CD4-positive, CD25-positive, alpha-beta regulatory T cell (primary cell): Measurements from ENCODE around the gene MYO5B. TPM values are rescaled to one million over a fixed set of nuclear protein-coding genes. Genes with fewer than 3 reads are reported as not detected.
A peak's percentile ranks its signal among the peaks of the same experiment; 100 is the strongest.

Source experiments
- ATAC-seq, 2 donors: fragments of 150-1000 bp; cut with Tn5 transposase; one replicate each; pipeline ENCODE4 v1.10.0; 2021; ENCODE audit warnings: low read depth in 2 of 2, moderate number of reproducible peaks in 2 of 2, moderate library complexity in 1 of 2
- DNase-seq, 3 donors: peaks; one replicate each; pipeline versions ENCODE4 v3.0.0 to v3.0.0-alpha.2; 2012 to 2022; ENCODE audit warnings: mixed read lengths in 1 of 3
- H3K27ac ChIP-seq: one replicate; pipeline ENCODE4 v1.7.0; 2013; ENCODE audit warnings: mild to moderate bottlenecking, low read length; ENCODE audit not compliant: insufficient read depth, poor library complexity, severe bottlenecking
- H3K27me3 ChIP-seq: one replicate; pipeline ENCODE4 v1.7.0; 2013; ENCODE audit warnings: low read length; ENCODE audit not compliant: control insufficient read depth, insufficient read depth
- H3K36me3 ChIP-seq: one replicate; pipeline ENCODE4 v1.7.0; 2013; ENCODE audit warnings: mild to moderate bottlenecking, low read length, moderate library complexity; ENCODE audit not compliant: control insufficient read depth, insufficient read depth
- H3K4me1 ChIP-seq: 2 replicates; pipeline ENCODE4 v1.7.0; 2013; ENCODE audit warnings: mild to moderate bottlenecking, low read length; ENCODE audit not compliant: insufficient read depth, control insufficient read depth, poor library complexity, severe bottlenecking
- H3K4me3 ChIP-seq: one replicate; pipeline ENCODE4 v1.7.0; 2013; ENCODE audit warnings: low read depth, mild to moderate bottlenecking, low read length, moderate library complexity
- H3K9me3 ChIP-seq, 2 experiments: 1 replicate in 1 of 2; 2 replicates in 1 of 2; pipeline ENCODE4 v1.7.0; 2013; ENCODE audit warnings: low read length in 2 of 2, mild to moderate bottlenecking in 1 of 2, moderate library complexity in 1 of 2; ENCODE audit not compliant: control insufficient read depth in 2 of 2
- H3K27ac Mint-ChIP-seq, 3 donors: one replicate each; pipeline ENCODE4 v1.8.0; 2020 to 2022; ENCODE audit warnings: mild to moderate bottlenecking in 3 of 3, mixed read lengths in 3 of 3, moderate library complexity in 2 of 3
- H3K27me3 Mint-ChIP-seq: one replicate; pipeline ENCODE4 v1.8.0; 2022; ENCODE audit warnings: mild to moderate bottlenecking, mixed read lengths
- H3K36me3 Mint-ChIP-seq: one replicate; pipeline ENCODE4 v1.8.0; 2020; ENCODE audit warnings: mixed read lengths
- H3K4me1 Mint-ChIP-seq, 4 donors: one replicate each; pipeline ENCODE4 v1.8.0; 2020 to 2022; ENCODE audit warnings: mixed read lengths in 4 of 4, mild to moderate bottlenecking in 1 of 4
- H3K4me3 Mint-ChIP-seq, 4 donors: one replicate each; pipeline ENCODE4 v1.8.0; 2020 to 2022; ENCODE audit warnings: mild to moderate bottlenecking in 4 of 4, mixed read lengths in 4 of 4, moderate library complexity in 3 of 4
- H3K9me3 Mint-ChIP-seq, 7 donors: one replicate each; pipeline ENCODE4 v1.8.0; 2020 to 2022; ENCODE audit warnings: mixed read lengths in 7 of 7, mild to moderate bottlenecking in 3 of 7, moderate library complexity in 2 of 7
- polyA plus RNA-seq, 4 donors: library from polyadenylated mRNA; unstranded; fragments of 300-500 nt; fragmentation: Illumina TruSeq; gene quantifications; one replicate each; pipeline ENCODE4 v1.2.3, GENCODE V29; 2021
- total RNA-seq: library from RNA; stranded (reverse); gene quantifications from one replicate; pipeline ENCODE4 v1.2.3, GENCODE V29; 2022

MYO5B gene
- total and polyA plus RNA-seq, 5 donors from 2014 or later: 0.02 to 0.03 TPM; not detected in 3

GRCh38 chr18:50113726-50114125, 81.2 kb downstream of the MYO5B start:
- H3K4me3 ChIP-seq: no peak overlapping the region
- DNase-seq: no peak
- no peaks in the 10 kb centered on the region for H3K36me3 ChIP-seq
- Mint-ChIP-seq H3K27ac (no peak overlapping the region), H3K36me3 (no peaks in the 10 kb centered on the region), H3K9me3 (no peaks in the 10 kb centered on the region), H3K27me3 (peaks cover 5% of the 10 kb centered on the region), H3K4me3 (no peak overlapping the region), H3K4me1 (no peaks in the 10 kb centered on the region)
- no peak overlapping the region for H3K27ac ChIP-seq
- ATAC-seq: no peak
- H3K27me3 ChIP-seq: no peaks in the 10 kb centered on the region
- H3K4me1 ChIP-seq: no peaks in the 10 kb centered on the region
- no peaks in the 10 kb centered on the region for H3K9me3 ChIP-seq

GRCh38 chr18:50111398-50111797, 83.5 kb downstream of the MYO5B start:
- H3K36me3 ChIP-seq: no peaks in the 10 kb centered on the region
- H3K36me3 Mint-ChIP-seq: no peaks in the 10 kb centered on the region
- DNase-seq: no peak
- H3K27me3 ChIP-seq: no peaks in the 10 kb centered on the region
- peaks cover 0 to 4% (median 0%) of the 10 kb centered on the region in 7 donors for H3K9me3 Mint-ChIP-seq
- no peak overlapping the region for H3K27ac Mint-ChIP-seq
- peaks cover 5% of the 10 kb centered on the region for H3K27me3 Mint-ChIP-seq
- H3K4me1 ChIP-seq: no peaks in the 10 kb centered on the region
- no peak for ATAC-seq
- no peak overlapping the region for H3K4me3 ChIP-seq
- no peaks in the 10 kb centered on the region for H3K9me3 ChIP-seq
- no peak overlapping the region for H3K4me3 Mint-ChIP-seq
- no peak overlapping the region for H3K27ac ChIP-seq
- no peaks in the 10 kb centered on the region for H3K4me1 Mint-ChIP-seq

DNA sequence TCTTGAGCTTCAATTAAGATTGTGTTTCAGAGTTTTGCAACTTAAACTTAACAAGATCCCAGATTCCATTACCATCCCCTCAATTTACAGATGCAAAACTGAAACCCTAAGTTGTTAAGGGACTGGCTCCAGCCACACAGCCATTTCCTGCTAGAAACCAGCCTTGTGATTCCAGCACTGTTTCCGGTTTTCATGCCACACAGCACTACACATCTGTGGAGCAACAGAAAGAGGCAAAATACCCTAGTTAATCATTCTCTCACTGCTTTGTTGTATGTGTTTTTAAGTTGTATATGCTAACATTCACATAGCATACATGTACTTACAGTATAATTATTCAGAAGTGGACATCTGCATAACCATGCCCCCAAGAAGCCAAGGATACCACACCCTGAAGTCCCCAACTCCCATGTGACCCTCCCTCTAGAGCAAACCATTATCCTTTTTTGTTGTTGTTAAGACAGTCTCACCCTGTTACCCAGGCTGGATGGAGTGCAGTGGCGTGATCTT, 87.4 kb downstream of the MYO5B start:
- peaks cover 16% of the 10 kb centered on the region for H3K27me3 Mint-ChIP-seq
- DNase-seq: no peak

GRCh38 chr18:50105027-50105426, 89.9 kb downstream of the MYO5B start:
- Histone ChIP-seq H3K4me1 (no peaks in the 10 kb centered on the region), H3K9me3 (no peaks in the 10 kb centered on the region), H3K27ac (no peak overlapping the region), H3K4me3 (no peak overlapping the region), H3K27me3 (no peaks in the 10 kb centered on the region), H3K36me3 (no peaks in the 10 kb centered on the region)
- peaks cover 0 to 9% (median 0%) of the 10 kb centered on the region in 7 donors for H3K9me3 Mint-ChIP-seq
- no peak overlapping the region for H3K27ac Mint-ChIP-seq
- no peaks in the 10 kb centered on the region for H3K4me1 Mint-ChIP-seq
- no peak overlapping the region for H3K4me3 Mint-ChIP-seq
- ATAC-seq (no peak), DNase-seq (no peak)
- H3K27me3 Mint-ChIP-seq: peaks cover 10% of the 10 kb centered on the region
- no peaks in the 10 kb centered on the region for H3K36me3 Mint-ChIP-seq

More for the DNA sequence above, 87.4 kb downstream of the MYO5B start:
- Mint-ChIP-seq H3K9me3 (peaks cover 0 to 6% (median 0%) of the 10 kb centered on the region in 7 donors), H3K4me1 (no peaks in the 10 kb centered on the region), H3K27ac (no peak overlapping the region), H3K36me3 (no peaks in the 10 kb centered on the region), H3K4me3 (no peak overlapping the region)
- H3K4me3 ChIP-seq: no peak overlapping the region
- no peak for ATAC-seq
- no peaks in the 10 kb centered on the region for H3K4me1 ChIP-seq
- H3K27me3 ChIP-seq: no peaks in the 10 kb centered on the region
- no peaks in the 10 kb centered on the region for H3K9me3 ChIP-seq
- H3K36me3 ChIP-seq: no peaks in the 10 kb centered on the region
- H3K27ac ChIP-seq: no peak overlapping the region

- H3K4me3 Mint-ChIP-seq: no peak overlapping the region
- H3K27me3 Mint-ChIP-seq: peaks cover 10% of the 10 kb centered on the region
- Histone ChIP-seq H3K9me3 (no peaks in the 10 kb centered on the region), H3K27ac (no peak overlapping the region), H3K4me1 (no peaks in the 10 kb centered on the region), H3K36me3 (no peaks in the 10 kb centered on the region), H3K4me3 (no peak overlapping the region), H3K27me3 (no peaks in the 10 kb centered on the region)
- no peak for ATAC-seq
- no peak overlapping the region for H3K27ac Mint-ChIP-seq
- H3K4me1 Mint-ChIP-seq: no peaks in the 10 kb centered on the region
- no peaks in the 10 kb centered on the region for H3K36me3 Mint-ChIP-seq
- peaks cover 0 to 9% (median 0%) of the 10 kb centered on the region in 7 donors for H3K9me3 Mint-ChIP-seq
- DNase-seq: no peak
Measured at GRCh38 chr18:50104421-50104820, 90.5 kb downstream of the MYO5B start.

- DNase-seq: peak in 1 of 3 donors; percentile 3
- Histone ChIP-seq H3K27ac (no peak overlapping the region), H3K4me1 (no peaks in the 10 kb centered on the region), H3K36me3 (no peaks in the 10 kb centered on the region), H3K4me3 (no peak overlapping the region), H3K27me3 (peaks cover 2% of the 10 kb centered on the region), H3K9me3 (no peaks in the 10 kb centered on the region)
- Mint-ChIP-seq H3K36me3 (no peaks in the 10 kb centered on the region), H3K4me1 (no peaks in the 10 kb centered on the region), H3K4me3 (no peak overlapping the region), H3K27ac (no peak overlapping the region), H3K27me3 (peaks cover 10% of the 10 kb centered on the region), H3K9me3 (peaks cover 0 to 4% (median 0%) of the 10 kb centered on the region in 7 donors)
- ATAC-seq: no peak
Measured at GRCh38 chr18:50099725-50100407, 95.1 kb downstream of the MYO5B start.

GRCh38 chr18:50097702-50098101, 97.2 kb downstream of the MYO5B start:
- H3K36me3 Mint-ChIP-seq: no peaks in the 10 kb centered on the region
- H3K4me3 Mint-ChIP-seq: no peak overlapping the region
- no peak overlapping the region for H3K4me3 ChIP-seq
- no peak overlapping the region for H3K27ac ChIP-seq
- no peaks in the 10 kb centered on the region for H3K27me3 Mint-ChIP-seq
- no peaks in the 10 kb centered on the region for H3K4me1 Mint-ChIP-seq
- no peaks in the 10 kb centered on the region for H3K36me3 ChIP-seq
- no peaks in the 10 kb centered on the region for H3K4me1 ChIP-seq
- peaks cover 0 to 3% (median 0%) of the 10 kb centered on the region in 7 donors for H3K9me3 Mint-ChIP-seq
- peaks cover 2% of the 10 kb centered on the region for H3K27me3 ChIP-seq
- ATAC-seq (no peak), DNase-seq (no peak)
- no peak overlapping the region for H3K27ac Mint-ChIP-seq
- no peaks in the 10 kb centered on the region for H3K9me3 ChIP-seq
